HG03565 (cell line): ENCODE results near the gene IRF8.
A peak's percentile ranks its signal among the peaks of the same experiment; 100 is the strongest.
"Not testable (repeated sequence)": the region's sequence is repeated elsewhere in the genome, so short reads cannot be mapped to it uniquely, and the experiment has no call there.

Experiments used
- ATAC-seq: cut with Tn5 transposase; IDR thresholded peaks from one replicate; pipeline ENCODE4 v1.9.1; 2021; ENCODE audit warnings: mild to moderate bottlenecking, moderate library complexity; ENCODE audit not compliant: unreplicated experiment

IRF8 gene

GRCh38 chr16:85891033-85891775 lies 7.8 kb upstream of the IRF8 start:
- ATAC-seq = no peak

GRCh38 chr16:85891776-85892166 lies 7.2 kb upstream of the IRF8 start:
- no peak for ATAC-seq

- no peak for ATAC-seq
Measured at GRCh38 chr16:85892760-85893159, 6.2 kb upstream of the IRF8 start.

GRCh38 chr16:85894266-85894665 lies 4.7 kb upstream of the IRF8 start:
- ATAC-seq = no peak

- no peak for ATAC-seq
Measured at GRCh38 chr16:85897382-85897781, 1.6 kb upstream of the IRF8 start.

GRCh38 chr16:85899444-85899843 lies 482 bp downstream of the IRF8 start:
- no peak for ATAC-seq

- no peak for ATAC-seq
Measured at GRCh38 chr16:85900027-85900792, 1.2 kb downstream of the IRF8 start.

- no peak for ATAC-seq
Measured at GRCh38 chr16:85901110-85901509, 2.1 kb downstream of the IRF8 start.

GRCh38 chr16:85901773-85902365 lies 2.9 kb downstream of the IRF8 start:
- no peak for ATAC-seq

- ATAC-seq = peak; percentile 48
Measured at GRCh38 chr16:85902366-85903155, 3.6 kb downstream of the IRF8 start.

- ATAC-seq = no peak
Measured at GRCh38 chr16:85903559-85903958, 4.6 kb downstream of the IRF8 start.

- no peak for ATAC-seq
Measured at GRCh38 chr16:85905110-85906095, 6.4 kb downstream of the IRF8 start.

GRCh38 chr16:85906349-85906748 lies 7.4 kb downstream of the IRF8 start:
- no peak for ATAC-seq

GRCh38 chr16:85907231-85907630 lies 8.3 kb downstream of the IRF8 start:
- not testable (repeated sequence) for ATAC-seq

- no peak for ATAC-seq
Measured at GRCh38 chr16:85908444-85908843, 9.5 kb downstream of the IRF8 start.

GRCh38 chr16:85908889-85909589 lies 10.1 kb downstream of the IRF8 start:
- ATAC-seq = no peak

GRCh38 chr16:85909932-85910853 lies 11.2 kb downstream of the IRF8 start:
- ATAC-seq = no peak

GRCh38 chr16:85910854-85911247 lies 11.9 kb downstream of the IRF8 start:
- no peak for ATAC-seq
